B cell (primary cell): ENCODE results near the gene CCDC187. TPM values are rescaled to one million over a fixed set of nuclear protein-coding genes. Genes with fewer than 3 reads are reported as not detected.

Experiments used
- ATAC-seq: fragments of 200-7000 bp; cut with Tn5 transposase; one replicate; pipeline ENCODE4 v1.10.0; 2021; ENCODE audit warnings: low read depth, mild to moderate bottlenecking, moderate number of reproducible peaks, moderate library complexity
- CTCF ChIA-PET: fragments of 350-600 bp; sonication (Branson Sonifier 250); formaldehyde crosslinking; loops from one replicate; lab custom pipeline; 2021; ENCODE audit warnings: antibody characterized with exemption, inconsistent platforms; lab: Charles Lee
- POLR2A ChIA-PET: fragments of 350-600 bp; sonication (Branson Sonifier 250); formaldehyde crosslinking; loops from one replicate; lab custom pipeline; 2021; ENCODE audit warnings: antibody characterized with exemption; lab: Charles Lee
- DNase-seq: peaks from one replicate; pipeline ENCODE4 v3.0.0; 2013
- H2AFZ ChIP-seq: 2 replicates; pipeline ENCODE4 v1.6.1; 2012; ENCODE audit warnings: mild to moderate bottlenecking, low read depth, low read length; ENCODE audit not compliant: insufficient read depth, poor library complexity, severe bottlenecking
- H3K27ac ChIP-seq, 2 donors: 1 replicate in 1 of 2; 2 replicates in 1 of 2; pipeline ENCODE4 v1.5.1; 2012 to 2013; ENCODE audit warnings: low read length in 2 of 2, mild to moderate bottlenecking in 2 of 2, moderate library complexity in 1 of 2
- H3K27me3 ChIP-seq, 4 experiments: fragments of 200-600 bp in 1 of 4; sonication (generic) in 1 of 4; replicated peaks in 1 of 4; 1 replicate in 2 of 4; 2 replicates in 2 of 4; pipeline versions ENCODE4 v1.6.1 to v1.7.0; 2013 to 2016; ENCODE audit warnings: low read length in 3 of 4, mild to moderate bottlenecking in 2 of 4, mixed read lengths in 1 of 4, moderate library complexity in 1 of 4; ENCODE audit not compliant: insufficient read depth in 4 of 4, control insufficient read depth in 3 of 4; ENCODE audit errors: control extremely low read depth in 1 of 4
- H3K36me3 ChIP-seq, 2 experiments: replicated peaks in 1 of 2; 1 replicate in 1 of 2; 2 replicates in 1 of 2; pipeline versions ENCODE4 v1.6.1 to v1.7.1; 2013; ENCODE audit warnings: low read length in 1 of 2; ENCODE audit not compliant: insufficient read depth in 2 of 2, control insufficient read depth in 1 of 2; ENCODE audit errors: control extremely low read depth in 1 of 2, extremely low read depth in 1 of 2
- H3K4me1 ChIP-seq, 2 donors: fragments of 200-600 bp in 1 of 2; sonication (generic) in 1 of 2; 1 replicate in 1 of 2; 2 replicates in 1 of 2; pipeline versions ENCODE4 v1.5.1 to v1.6.1; 2013 to 2017; ENCODE audit warnings: low read length in 2 of 2; ENCODE audit not compliant: control insufficient read depth in 2 of 2, insufficient read depth in 2 of 2
- H3K4me2 ChIP-seq: replicated peaks from 2 replicates; pipeline ENCODE3; 2012; ENCODE audit warnings: mild to moderate bottlenecking, low read depth, low read length; ENCODE audit not compliant: poor library complexity, severe bottlenecking
- H3K4me3 ChIP-seq, 5 experiments: fragments of 200-600 bp in 1 of 5; sonication (generic) in 1 of 5; 1 replicate in 3 of 5; 2 replicates in 2 of 5; pipeline versions ENCODE4 v1.5.1 to v1.7.0; 2011 to 2016; ENCODE audit warnings: low read length in 4 of 5, mild to moderate bottlenecking in 4 of 5, low read depth in 2 of 5, control low read depth in 1 of 5, moderate library complexity in 1 of 5; ENCODE audit not compliant: insufficient read depth in 1 of 5; ENCODE audit errors: control extremely low read depth in 1 of 5, extremely low read depth in 1 of 5
- H3K79me2 ChIP-seq: fragments of 200-600 bp; sonication (generic); one replicate; pipeline ENCODE4 v1.6.0; 2016; ENCODE audit warnings: low read length; ENCODE audit not compliant: control insufficient read depth, insufficient read depth
- H3K9ac ChIP-seq: fragments of 200-600 bp; sonication (generic); 2 replicates; pipeline ENCODE4 v1.6.1; 2017; ENCODE audit warnings: mild to moderate bottlenecking, low read length, moderate library complexity
- H3K9me3 ChIP-seq, 3 donors: one replicate each; pipeline versions ENCODE4 v1.6.1 to v1.7.1; 2013; ENCODE audit warnings: low read length in 2 of 3; ENCODE audit not compliant: control insufficient read depth in 2 of 3, insufficient read depth in 1 of 3; ENCODE audit errors: control extremely low read depth in 1 of 3
- H4K20me1 ChIP-seq: 2 replicates; pipeline ENCODE4 v1.6.0; 2012; ENCODE audit warnings: mild to moderate bottlenecking, low read length; ENCODE audit not compliant: insufficient read depth, control insufficient read depth, poor library complexity, severe bottlenecking
- H3K27ac Mint-ChIP-seq: one replicate; pipeline ENCODE4 v1.8.0; 2021; ENCODE audit warnings: mixed read lengths
- H3K27me3 Mint-ChIP-seq: one replicate; pipeline ENCODE4 v1.8.0; 2021; ENCODE audit warnings: mixed read lengths
- H3K4me1 Mint-ChIP-seq: one replicate; pipeline ENCODE4 v1.8.0; 2021; ENCODE audit warnings: mixed read lengths
- H3K4me3 Mint-ChIP-seq: one replicate; pipeline ENCODE4 v1.8.0; 2021; ENCODE audit warnings: mixed read lengths
- H3K9me3 Mint-ChIP-seq: one replicate; pipeline ENCODE4 v1.8.0; 2022; ENCODE audit warnings: mixed read lengths; ENCODE audit not compliant: insufficient read depth
- CTCF ChIP-seq: fragments of 200-600 bp; IDR thresholded peaks from one replicate; pipeline ENCODE4 v1.8.0; 2022; ENCODE audit warnings: antibody characterized with exemption, mild to moderate bottlenecking
- EZH2 ChIP-seq: IDR thresholded peaks from 2 replicates; pipeline ENCODE4 v1.6.1; 2012; ENCODE audit warnings: borderline replicate concordance, low read depth, mild to moderate bottlenecking, moderate library complexity, low read length; ENCODE audit not compliant: insufficient read depth, poor library complexity, severe bottlenecking
- WGBS: methylation state at CpG from one replicate; pipeline ENCODE4 v1.1.5; 2013; ENCODE audit warnings: missing lambda C conversion rate; ENCODE audit not compliant: insufficient coverage; 5-methylcytosine and 5-hydroxymethylcytosine counted together
- intact Hi-C: fragments of 100-400 bp; cut with micrococcal nuclease; formaldehyde crosslinking; loops from one replicate; pipeline ENCODE4 v1.10.0; 2022
- polyA plus RNA-seq: library from polyadenylated mRNA; depleted of rRNA; stranded (reverse); fragments of >200 nt; gene quantifications from 2 replicates; pipeline ENCODE4 v1.2.3, GENCODE V29; 2012
- total RNA-seq, 2 donors: library from RNA; stranded (reverse); fragments of 120-200 nt in 1 of 2; gene quantifications; 1 replicate in 1 of 2; 2 replicates in 1 of 2; pipeline versions ENCODE4 v1.2.3 to v1.2.4, GENCODE V29; 2013 to 2022

The CCDC187 gene
- total and polyA plus RNA-seq, 2 donors (not counting 1 experiment from before 2014, with no cell fraction given), result 1.5 to 7.6 TPM

GRCh38 chr9:136207616-136208015 lies 96.3 kb downstream of the CCDC187 start:
- Histone ChIP-seq H2AFZ (no peak overlapping the region), H3K4me3 (no peak overlapping the region), H3K27ac (no peak overlapping the region), H4K20me1 (peaks cover 88% of the 10 kb centered on the region), H3K4me2 (no peak overlapping the region), H3K9me3 (peaks cover 0 to 19% (median 0%) of the 10 kb centered on the region in 3 donors), H3K79me2 (no peaks in the 10 kb centered on the region), H3K9ac (no peak overlapping the region), H3K36me3 (peaks cover 0 to 50% of the 10 kb centered on the region in 2 experiments), H3K27me3 (peaks cover 0 to 24% (median 15%) of the 10 kb centered on the region in 4 experiments), H3K4me1 (peaks cover 10 to 11% of the 10 kb centered on the region in 2 donors)
- ATAC-seq (no peak), DNase-seq (no peak)
- intact Hi-C loops, result no loop called here
- POLR2A ChIA-PET, result no interaction called here
- Mint-ChIP-seq H3K4me1 (peaks cover 26% of the 10 kb centered on the region), H3K4me3 (no peak overlapping the region), H3K27me3 (peaks cover 9% of the 10 kb centered on the region), H3K27ac (no peak overlapping the region), H3K9me3 (no peaks in the 10 kb centered on the region)
- CTCF ChIA-PET, result interaction anchor here (1.6 kb wide), 1 partner anchor 35 kb away, joined by 5 read pairs; no protein-coding TSS in a partner anchor
- TF ChIP-seq CTCF (no peak), EZH2 (no peak)
- WGBS, result 91% methylated on average over 6 of the region's 9 CpGs

GRCh38 chr9:136206602-136207275 lies 97.2 kb downstream of the CCDC187 start:
- Histone ChIP-seq H3K4me1 (peaks cover 10 to 15% of the 10 kb centered on the region in 2 donors), H4K20me1 (peaks cover 84% of the 10 kb centered on the region), H2AFZ (no peak overlapping the region), H3K36me3 (peaks cover 0 to 41% of the 10 kb centered on the region in 2 experiments), H3K9me3 (peaks cover 0 to 26% (median 0%) of the 10 kb centered on the region in 3 donors), H3K4me2 (no peak overlapping the region), H3K9ac (no peak overlapping the region), H3K27ac (no peak overlapping the region), H3K79me2 (no peaks in the 10 kb centered on the region), H3K27me3 (peaks cover 0 to 31% (median 18%) of the 10 kb centered on the region in 4 experiments), H3K4me3 (no peak overlapping the region)
- POLR2A ChIA-PET, result interaction anchor here (0.8 kb wide), 1 partner anchor 60 kb away, joined by 4 read pairs; no protein-coding TSS in a partner anchor
- H3K9me3 Mint-ChIP-seq, result no peaks in the 10 kb centered on the region
- H3K4me1 Mint-ChIP-seq, result peaks cover 18% of the 10 kb centered on the region
- 87% methylated on average over 15 of the region's 16 CpGs for WGBS
- intact Hi-C loops, result no loop called here
- no peak for TF ChIP-seq CTCF
- TF ChIP-seq EZH2, result no peak
- no peak for ATAC-seq
- no peak for DNase-seq
- CTCF ChIA-PET, result interaction anchor here (0.9 to 1.6 kb wide), 4 partner anchors 9 to 76 kb away, joined by 3 to 5 read pairs (median 5); no protein-coding TSS in a partner anchor
- H3K27ac Mint-ChIP-seq, result no peak overlapping the region
- H3K27me3 Mint-ChIP-seq, result peaks cover 9% of the 10 kb centered on the region
- H3K4me3 Mint-ChIP-seq, result no peak overlapping the region
